GM12801 (cell line): ENCODE measurements around the gene FHOD3.

Experiments
- CTCF ChIP-seq: IDR thresholded peaks from one replicate; pipeline ENCODE4 v1.5.1; 2011; ENCODE audit warnings: control low read depth; ENCODE audit not compliant: insufficient read length; ENCODE audit errors: extremely low read depth

FHOD3 gene

GRCh38 chr18:36759167-36759776 lies 461.8 kb downstream of the FHOD3 start:
- no peak for TF ChIP-seq CTCF

GRCh38 chr18:36760598-36760997 lies 463.1 kb downstream of the FHOD3 start:
- TF ChIP-seq CTCF = no peak

GRCh38 chr18:36761186-36761698 lies 463.7 kb downstream of the FHOD3 start:
- no peak for TF ChIP-seq CTCF

DNA sequence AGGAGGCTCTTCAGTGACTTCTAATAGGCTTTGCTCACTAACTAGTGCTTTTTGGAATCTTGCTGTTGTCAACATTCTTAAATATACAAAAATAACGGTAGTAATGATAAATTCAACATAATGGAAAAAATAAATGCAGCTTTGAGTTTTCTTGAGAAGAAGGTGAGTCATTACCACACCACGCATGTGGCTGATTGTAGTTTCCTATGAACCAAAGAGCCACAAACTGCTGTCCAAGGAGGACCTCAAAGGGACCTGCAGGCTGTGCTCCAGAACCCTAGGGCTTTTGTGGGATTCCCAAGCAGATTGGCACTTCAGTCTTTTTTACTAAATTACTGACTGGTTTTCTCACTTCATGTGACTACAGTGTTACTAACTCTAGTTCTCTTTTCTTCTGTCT lies 464.6 kb downstream of the FHOD3 start:
- no peak for TF ChIP-seq CTCF

- no peak for TF ChIP-seq CTCF
Measured at GRCh38 chr18:36766836-36767235, 469.3 kb downstream of the FHOD3 start.

DNA sequence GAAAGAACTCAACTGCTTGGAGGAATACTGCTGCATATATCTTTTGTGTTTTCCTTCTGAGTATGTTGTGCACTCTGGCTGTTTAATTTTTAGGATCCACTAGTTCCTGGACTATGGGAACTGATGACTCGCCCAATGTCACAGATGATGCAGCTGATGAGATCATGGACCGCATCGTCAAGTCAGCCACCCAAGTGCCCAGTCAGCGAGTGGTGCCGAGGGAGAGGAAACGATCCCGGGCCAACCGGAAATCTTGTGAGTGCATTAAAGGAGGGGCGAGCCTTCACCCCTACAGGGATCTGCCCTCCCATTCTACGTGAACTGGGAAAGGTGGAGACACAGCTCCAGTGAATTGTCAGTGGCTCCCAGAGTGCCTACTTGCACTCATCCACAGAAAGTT lies 471.7 kb downstream of the FHOD3 start:
- TF ChIP-seq CTCF = no peak

GRCh38 chr18:36769611-36770314 lies 472.2 kb downstream of the FHOD3 start:
- TF ChIP-seq CTCF = no peak
